GM18909 (cell line): ENCODE data around the gene PTCH1.

Source experiments
- ATAC-seq: cut with Tn5 transposase; IDR thresholded peaks from one replicate; pipeline ENCODE4 v1.9.1; 2021; ENCODE audit warnings: mild to moderate bottlenecking; ENCODE audit not compliant: unreplicated experiment, poor library complexity

PTCH1 gene

DNA sequence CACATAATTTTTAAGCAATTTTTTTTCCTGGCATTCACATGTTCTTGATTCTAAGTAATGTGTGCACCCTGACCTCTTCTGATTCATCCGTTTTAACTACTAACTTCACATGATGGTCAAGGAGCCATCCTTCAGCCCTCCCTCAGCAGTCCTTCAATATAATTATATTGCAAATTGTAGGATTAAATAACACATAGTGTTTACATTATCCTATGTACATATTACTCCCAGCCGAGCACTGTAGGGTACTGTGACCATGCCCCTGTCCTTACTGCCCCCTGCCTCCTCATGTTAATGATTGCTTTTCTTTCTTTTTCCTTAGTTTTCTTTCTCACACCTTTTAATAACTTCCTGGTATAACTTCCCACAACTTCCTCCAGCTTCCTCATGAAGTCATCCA is 103.0 kb downstream of the PTCH1 start:
- ATAC-seq, result no peak

DNA sequence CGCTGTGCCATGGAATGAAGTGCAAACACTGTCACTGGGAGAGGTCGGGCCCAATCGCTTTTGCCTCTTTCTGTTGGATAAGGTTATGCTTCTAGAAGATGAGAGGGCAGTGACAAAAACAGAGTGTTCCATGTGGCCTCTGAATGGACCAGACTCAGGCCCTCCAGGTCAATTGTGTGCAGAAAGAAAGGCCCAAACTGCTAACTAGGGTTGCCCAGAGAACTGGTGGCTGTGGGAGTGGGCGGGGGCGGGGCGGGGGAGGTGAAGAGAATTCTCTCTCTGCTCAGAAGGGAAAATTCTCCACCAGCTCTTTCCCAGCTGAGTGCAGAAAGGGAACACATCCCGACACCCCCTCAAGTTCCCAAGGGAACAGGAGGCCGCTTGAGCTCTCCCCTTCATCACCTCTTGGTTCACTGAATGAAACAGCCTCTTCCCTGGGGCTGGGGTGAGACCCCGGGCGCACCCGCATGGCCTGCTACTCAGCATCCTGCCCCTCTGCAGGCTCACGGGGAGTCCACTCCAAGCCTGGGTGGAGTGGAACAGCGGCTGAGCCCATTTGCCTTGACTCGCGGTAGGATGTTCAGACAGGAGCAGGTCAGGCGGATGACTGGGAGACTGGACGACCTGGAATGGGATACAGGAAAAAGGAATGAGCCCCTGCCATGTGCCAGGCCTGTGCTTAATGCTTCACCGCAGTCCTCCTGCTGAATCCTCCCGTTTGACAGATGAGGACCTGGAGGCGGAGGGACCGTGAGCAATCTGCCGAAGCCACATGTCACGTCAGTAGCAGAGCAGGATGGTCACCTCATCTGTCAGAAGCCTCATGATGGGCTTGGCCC is 105.5 kb downstream of the PTCH1 start:
- no peak for ATAC-seq

DNA sequence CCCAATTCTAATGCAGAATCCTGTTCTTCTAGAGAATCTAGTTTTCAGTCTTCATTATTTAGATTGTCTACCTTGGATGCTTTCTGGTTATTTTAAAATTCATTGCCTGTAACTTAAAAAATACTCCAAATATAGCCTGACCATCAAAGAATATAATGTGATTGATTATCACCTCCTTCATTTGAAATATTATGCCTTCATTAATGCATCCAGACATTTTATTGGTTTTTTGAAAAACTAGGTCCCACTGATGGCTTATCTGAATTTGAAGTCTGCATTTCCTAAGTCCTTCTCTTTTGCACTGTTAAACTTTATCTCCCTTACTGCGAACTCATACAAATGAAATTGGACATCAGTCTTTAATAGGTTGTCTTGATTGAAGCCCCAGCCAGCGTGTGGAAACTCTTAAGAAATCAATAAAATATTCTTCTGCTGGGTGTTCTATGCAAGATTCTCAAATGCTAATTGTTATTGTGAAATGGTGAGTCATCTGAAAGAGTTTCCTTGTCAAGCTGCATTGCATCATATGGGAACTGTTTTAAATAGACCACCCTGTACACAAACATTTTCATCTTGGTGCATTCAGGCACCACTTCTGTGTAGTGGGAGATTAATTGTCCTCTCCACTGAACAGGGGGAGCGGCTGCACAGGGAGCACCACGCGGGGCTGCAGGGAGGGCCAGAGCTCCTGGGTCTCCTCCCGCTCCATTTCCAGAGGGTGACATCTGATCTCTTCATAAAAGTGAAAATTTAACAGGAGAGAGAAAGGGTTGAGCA is 106.9 kb downstream of the PTCH1 start:
- ATAC-seq, result no peak

DNA sequence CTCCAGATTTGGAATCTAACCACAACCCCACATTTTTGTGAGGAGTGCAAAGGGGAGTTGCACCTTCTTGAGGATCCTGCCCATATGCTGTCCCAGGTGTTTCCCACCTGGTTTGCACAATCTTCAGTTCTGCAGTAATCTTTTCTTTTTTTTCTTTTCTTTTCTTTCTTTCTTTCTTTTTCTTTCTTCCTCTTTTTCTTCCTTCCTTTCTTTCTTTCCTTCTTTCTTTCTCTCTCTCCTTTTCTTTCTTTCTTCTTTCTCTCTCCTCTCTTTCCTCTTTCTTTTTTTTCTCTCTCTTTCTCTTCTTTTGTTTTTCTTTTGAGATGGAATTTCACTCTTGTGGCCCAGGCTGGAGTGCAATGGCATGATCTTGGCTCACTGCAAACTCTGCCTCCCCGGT is 109.2 kb downstream of the PTCH1 start:
- ATAC-seq, result no peak

DNA sequence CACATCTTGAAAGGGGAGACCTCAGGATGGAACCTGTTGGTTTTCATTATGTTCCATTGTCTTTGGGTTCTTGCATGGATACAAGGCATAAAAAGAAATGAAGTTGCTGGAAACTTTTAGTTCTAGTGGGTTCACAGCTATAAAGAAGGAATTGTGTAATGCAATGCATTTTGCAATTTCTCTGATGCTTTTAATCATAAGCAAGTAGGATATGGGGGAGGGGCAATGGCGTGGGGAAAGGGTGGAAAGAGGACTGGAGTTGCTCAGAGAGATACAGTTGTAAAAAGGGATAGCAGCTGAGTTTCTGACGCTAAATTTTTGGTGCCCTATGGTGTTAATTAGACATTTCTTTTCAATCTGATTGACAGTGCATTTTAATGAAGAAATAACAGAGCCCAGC is 110.7 kb downstream of the PTCH1 start:
- ATAC-seq, result no peak

DNA sequence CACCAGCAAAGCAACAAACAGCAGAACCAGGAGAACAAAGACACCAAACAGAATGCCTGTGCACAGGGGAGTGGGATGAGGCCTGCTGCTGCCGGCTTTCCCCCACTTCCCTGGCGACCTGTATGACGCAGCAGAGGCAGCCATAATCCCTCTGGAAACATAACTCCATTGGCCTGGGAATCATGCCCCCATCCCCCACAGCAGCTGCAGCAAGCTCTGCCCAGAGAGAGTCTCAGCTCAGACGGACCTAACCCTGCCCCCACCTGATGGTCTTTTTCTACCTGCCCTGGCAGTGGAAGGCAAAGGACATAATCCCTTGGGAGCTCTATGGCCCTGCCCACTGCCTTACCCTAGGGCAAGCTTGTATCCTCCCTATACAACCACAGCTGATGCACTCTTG is 117.5 kb downstream of the PTCH1 start:
- ATAC-seq, result no peak
